Peyer's patch (tissue), 4 donors: ENCODE data around the gene KPNA3. TPM values are rescaled to one million over a fixed set of nuclear protein-coding genes. Genes with fewer than 3 reads are reported as not detected.

Experiments used
- DNase-seq, 3 donors: peaks; one replicate each; pipeline ENCODE4 v3.0.0-alpha.2; 2017 to 2019
- H3K27ac ChIP-seq, 4 donors: fragments of 200-600 bp; sonication (generic); one replicate each; pipeline ENCODE4 v1.5.1; 2016 to 2019
- H3K27me3 ChIP-seq, 2 donors: fragments of 200-600 bp; sonication (generic); one replicate each; pipeline ENCODE4 v1.5.1; 2019
- H3K36me3 ChIP-seq, 3 donors: fragments of 200-600 bp; sonication (generic); one replicate each; pipeline ENCODE4 v1.5.1; 2016 to 2019
- H3K4me1 ChIP-seq, 4 donors: fragments of 200-600 bp; sonication (generic); one replicate each; pipeline ENCODE4 v1.5.1; 2016 to 2019
- H3K4me3 ChIP-seq, 4 donors: fragments of 200-600 bp; sonication (generic); 1 replicate in 3 of 4; 2 replicates in 1 of 4; pipeline ENCODE4 v1.5.1; 2016 to 2019; ENCODE audit warnings: mild to moderate bottlenecking in 1 of 4
- H3K9me3 ChIP-seq, 4 donors: fragments of 200-600 bp; sonication (generic); one replicate each; pipeline ENCODE4 v1.5.1; 2016 to 2019; ENCODE audit warnings: mild to moderate bottlenecking in 1 of 4
- CTCF ChIP-seq, 6 experiments: fragments of 450-650 bp in 4 of 6; fragments of 200-600 bp in 2 of 6; sonication (generic) in 1 of 6; IDR thresholded peaks; one replicate each; pipeline ENCODE4 v1.5.1; 2017 to 2019; ENCODE audit warnings: antibody characterized with exemption in 6 of 6, mild to moderate bottlenecking in 3 of 6, moderate library complexity in 1 of 6
- POLR2A ChIP-seq, 2 donors: fragments of 450-650 bp; IDR thresholded peaks; one replicate each; pipeline ENCODE4 v1.5.1; 2017; ENCODE audit warnings: antibody characterized with exemption in 2 of 2, mild to moderate bottlenecking in 2 of 2, moderate library complexity in 2 of 2
- total RNA-seq, 4 donors: library from RNA; depleted of rRNA; stranded (reverse); fragments of >200 nt; gene quantifications; one replicate each; pipeline ENCODE4 v1.1.0, GENCODE V29; 2016

KPNA3 gene
- total RNA-seq, 4 donors from 2014 or later: 11.5 to 22.9 (median 19.8) TPM

DNA sequence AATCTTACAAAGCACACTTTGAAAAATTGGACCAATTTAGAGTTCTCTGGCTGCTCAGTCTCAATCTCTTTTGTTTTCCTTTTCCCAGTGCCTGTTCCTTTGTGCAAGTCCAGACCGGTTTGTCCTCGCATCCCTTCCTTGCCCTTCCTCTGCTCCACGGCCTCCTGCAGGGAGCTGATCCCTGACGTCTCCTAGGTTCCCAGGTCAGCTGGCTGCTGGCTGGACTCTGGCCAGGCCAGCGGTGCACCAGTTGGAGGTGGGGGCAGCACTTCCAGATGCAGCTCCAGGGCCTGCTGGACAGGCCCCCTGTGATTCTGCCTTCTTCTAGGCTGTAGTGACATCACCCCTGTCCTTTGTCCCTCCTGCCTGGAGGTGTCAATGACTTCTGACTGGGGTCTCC is 44.0 kb upstream of the KPNA3 start:
- DNase-seq: no peak
- Histone ChIP-seq H3K4me3 (no peak overlapping the region), H3K36me3 (no peaks in the 10 kb centered on the region), H3K27ac (no peak overlapping the region), H3K4me1 (no peaks in the 10 kb centered on the region), H3K27me3 (no peaks in the 10 kb centered on the region), H3K9me3 (no peaks in the 10 kb centered on the region)
- TF ChIP-seq CTCF (IDR thresholded peaks at IDR 0.05) (no peak), POLR2A (IDR thresholded peaks at IDR 0.05) (no peak)

DNA sequence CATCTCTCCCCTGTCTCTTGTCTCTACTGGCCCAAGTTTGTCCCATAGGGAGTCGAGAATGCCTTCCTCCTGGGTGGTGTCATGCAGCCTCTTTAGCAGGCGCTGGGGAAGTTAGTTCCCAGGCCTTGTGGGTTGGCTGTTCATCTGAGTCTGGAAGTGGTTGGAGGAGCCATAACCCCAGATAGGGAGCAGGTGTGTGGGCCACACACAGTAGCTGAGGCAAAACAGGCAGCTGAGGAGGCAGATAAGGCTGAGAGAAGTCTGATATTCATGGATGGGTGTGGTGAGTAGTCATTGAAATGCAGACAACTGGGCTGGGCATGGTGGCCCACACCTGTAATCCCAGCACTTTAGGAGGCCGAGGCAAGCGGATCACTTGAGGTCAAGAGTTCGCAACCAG is 40.9 kb upstream of the KPNA3 start:
- no peaks in the 10 kb centered on the region for H3K4me1 ChIP-seq
- H3K9me3 ChIP-seq: no peaks in the 10 kb centered on the region
- DNase-seq: no peak
- no peak overlapping the region for H3K4me3 ChIP-seq
- no peaks in the 10 kb centered on the region for H3K27me3 ChIP-seq
- H3K36me3 ChIP-seq: no peaks in the 10 kb centered on the region
- TF ChIP-seq POLR2A (IDR thresholded peaks at IDR 0.05) (no peak), CTCF (IDR thresholded peaks at IDR 0.05) (no peak)
- no peak overlapping the region for H3K27ac ChIP-seq

DNA sequence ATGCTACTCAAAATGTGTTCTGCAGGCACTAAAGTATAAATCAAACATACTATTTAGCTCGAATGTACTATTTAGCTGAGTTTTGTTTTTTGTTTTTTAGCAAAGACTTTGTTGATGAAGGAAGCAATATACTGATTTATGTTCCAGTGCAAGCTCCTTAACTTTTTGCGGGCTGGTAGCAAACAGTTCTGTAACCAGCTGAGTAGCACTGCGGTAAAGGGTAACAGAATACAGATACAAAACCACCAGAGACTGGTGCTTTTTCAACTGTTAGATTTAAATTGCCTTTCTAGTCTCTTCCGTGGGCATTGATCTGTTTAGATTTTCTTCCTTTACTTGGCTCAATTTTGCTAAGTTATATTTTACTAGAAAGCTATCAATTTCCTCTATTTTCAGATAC is 39.0 kb upstream of the KPNA3 start:
- Histone ChIP-seq H3K9me3 (no peaks in the 10 kb centered on the region), H3K4me1 (no peaks in the 10 kb centered on the region), H3K4me3 (no peak overlapping the region), H3K27ac (no peak overlapping the region), H3K27me3 (no peaks in the 10 kb centered on the region), H3K36me3 (no peaks in the 10 kb centered on the region)
- no peak for DNase-seq
- TF ChIP-seq POLR2A (IDR thresholded peaks at IDR 0.05) (no peak), CTCF (IDR thresholded peaks at IDR 0.05) (no peak)

DNA sequence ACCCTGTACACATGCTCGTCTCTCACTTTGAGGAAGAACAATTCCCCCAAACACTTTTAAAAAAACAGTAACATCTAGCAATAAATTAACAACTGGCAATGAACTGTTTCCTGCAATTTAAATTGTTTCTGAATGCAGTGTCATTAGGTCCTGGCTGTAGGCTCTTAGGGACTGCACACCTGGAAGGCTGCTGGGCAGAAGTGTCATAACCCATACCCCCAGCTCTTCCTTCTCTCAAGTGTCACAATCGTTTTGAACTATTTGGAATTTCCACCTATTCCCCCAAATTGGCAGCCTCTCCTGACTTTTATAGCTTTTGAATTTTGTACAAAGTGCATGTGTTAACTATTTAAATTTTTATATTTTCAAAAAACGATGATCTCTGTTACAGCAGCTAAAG is 38.2 kb upstream of the KPNA3 start:
- TF ChIP-seq POLR2A (IDR thresholded peaks at IDR 0.05): no peak
- no peak for TF ChIP-seq CTCF (IDR thresholded peaks at IDR 0.05)
- H3K27me3 ChIP-seq: no peaks in the 10 kb centered on the region
- no peaks in the 10 kb centered on the region for H3K9me3 ChIP-seq
- no peak for DNase-seq
- H3K4me1 ChIP-seq: no peaks in the 10 kb centered on the region
- no peaks in the 10 kb centered on the region for H3K36me3 ChIP-seq
- H3K27ac ChIP-seq: no peak overlapping the region
- no peak overlapping the region for H3K4me3 ChIP-seq

- DNase-seq: no peak
- Histone ChIP-seq H3K9me3 (no peaks in the 10 kb centered on the region), H3K36me3 (no peaks in the 10 kb centered on the region), H3K4me1 (no peaks in the 10 kb centered on the region), H3K4me3 (no peak overlapping the region), H3K27me3 (no peaks in the 10 kb centered on the region), H3K27ac (no peak overlapping the region)
- no peak for TF ChIP-seq POLR2A (IDR thresholded peaks at IDR 0.05)
- no peak for TF ChIP-seq CTCF (IDR thresholded peaks at IDR 0.05)
These were observed 37.2 kb upstream of the KPNA3 start for GRCh38 chr13:49829715-49830114.

DNA sequence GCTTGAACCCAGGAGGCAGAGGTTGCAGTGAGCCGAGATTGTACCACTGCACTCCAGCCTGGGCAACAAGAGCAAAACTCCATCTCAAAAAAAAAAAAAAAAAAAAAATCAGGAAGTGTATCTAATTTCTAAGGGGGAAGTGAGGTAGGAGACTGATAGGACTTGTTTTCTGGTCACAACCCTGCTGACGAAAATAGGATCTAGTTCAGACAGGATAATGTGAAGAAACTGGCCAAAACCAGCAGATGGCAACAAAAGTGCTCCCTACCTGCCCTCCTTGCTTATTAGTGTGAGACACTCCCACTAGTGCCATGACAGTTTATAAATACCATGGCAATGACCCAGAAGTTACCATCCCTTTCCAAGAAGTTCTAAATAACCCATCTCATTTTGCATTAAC is 36.0 kb upstream of the KPNA3 start:
- Histone ChIP-seq H3K36me3 (no peaks in the 10 kb centered on the region), H3K9me3 (no peaks in the 10 kb centered on the region), H3K27me3 (no peaks in the 10 kb centered on the region), H3K4me1 (no peaks in the 10 kb centered on the region), H3K27ac (no peak overlapping the region), H3K4me3 (no peak overlapping the region)
- no peak for TF ChIP-seq CTCF (IDR thresholded peaks at IDR 0.05)
- TF ChIP-seq POLR2A (IDR thresholded peaks at IDR 0.05): no peak
- no peak for DNase-seq
